HG03520 (cell line): ENCODE data around the gene PSMC5.

Experiments
- ATAC-seq: cut with Tn5 transposase; IDR thresholded peaks from one replicate; pipeline ENCODE4 v1.9.1; 2021; ENCODE audit warnings: mild to moderate bottlenecking, moderate library complexity; ENCODE audit not compliant: unreplicated experiment

PSMC5 gene

GRCh38 chr17:63820963-63821561 lies 6.2 kb upstream of the PSMC5 start:
- no peak for ATAC-seq

GRCh38 chr17:63821804-63822203 lies 5.4 kb upstream of the PSMC5 start:
- ATAC-seq: no peak

- no peak for ATAC-seq
Measured at GRCh38 chr17:63822537-63822936, 4.7 kb upstream of the PSMC5 start.

GRCh38 chr17:63823659-63824331 lies 3.4 kb upstream of the PSMC5 start:
- no peak for ATAC-seq

GRCh38 chr17:63824362-63824761 lies 2.9 kb upstream of the PSMC5 start:
- ATAC-seq: no peak

GRCh38 chr17:63826468-63827001 lies 696 bp upstream of the PSMC5 start:
- no peak for ATAC-seq

GRCh38 chr17:63827801-63828221 lies 580 bp downstream of the PSMC5 start:
- no peak for ATAC-seq

- no peak for ATAC-seq
Measured at GRCh38 chr17:63828936-63829335, 1.7 kb downstream of the PSMC5 start.

- ATAC-seq: no peak
Measured at GRCh38 chr17:63830278-63830677, 3.0 kb downstream of the PSMC5 start.

GRCh38 chr17:63830904-63831491 lies 3.8 kb downstream of the PSMC5 start:
- ATAC-seq: no peak

- ATAC-seq: no peak
Measured at GRCh38 chr17:63831505-63831904, 4.3 kb downstream of the PSMC5 start.

GRCh38 chr17:63832014-63832413 lies 4.8 kb downstream of the PSMC5 start:
- ATAC-seq: no peak

- ATAC-seq: no peak
Measured at GRCh38 chr17:63832455-63832854, 5.2 kb downstream of the PSMC5 start.

GRCh38 chr17:63833026-63833740 lies 6.0 kb downstream of the PSMC5 start:
- no peak for ATAC-seq

GRCh38 chr17:63833741-63834373 lies 6.6 kb downstream of the PSMC5 start:
- no peak for ATAC-seq

GRCh38 chr17:63834431-63835166 lies 7.4 kb downstream of the PSMC5 start:
- ATAC-seq: peak; percentile 49

GRCh38 chr17:63835167-63835720 lies 8.0 kb downstream of the PSMC5 start:
- no peak for ATAC-seq

GRCh38 chr17:63836811-63837210 lies 9.6 kb downstream of the PSMC5 start:
- ATAC-seq: no peak

- no peak for ATAC-seq
Measured at GRCh38 chr17:63837480-63837879, 10.2 kb downstream of the PSMC5 start.

GRCh38 chr17:63837962-63838600 lies 10.8 kb downstream of the PSMC5 start:
- ATAC-seq: no peak
